Ovary (tissue), 3 donors: ENCODE measurements around the gene ENO1.

Experiments used
- CTCF ChIP-seq, 3 donors: fragments of 450-650 bp in 2 of 3; fragments of 200-600 bp in 1 of 3; IDR thresholded peaks; one replicate each; pipeline versions ENCODE4 v1.5.1 to v1.8.0; 2016 to 2022; ENCODE audit warnings: antibody characterized with exemption in 3 of 3, mild to moderate bottlenecking in 1 of 3
- EP300 ChIP-seq: sonication (generic); formaldehyde crosslinking; IDR thresholded peaks from one replicate; pipeline ENCODE4 v1.6.1; 2017; ENCODE audit warnings: antibody characterized with exemption
- POLR2A ChIP-seq: fragments of 450-650 bp; IDR thresholded peaks from one replicate; pipeline ENCODE4 v1.6.1; 2017; ENCODE audit warnings: antibody characterized with exemption, mild to moderate bottlenecking, moderate library complexity
- donor health status: DM: no; HTN: no; CAD: no.

- no peak for TF ChIP-seq CTCF (IDR thresholded peaks at IDR 0.05)
- TF ChIP-seq POLR2A, result no peak
- no peak for TF ChIP-seq EP300
These were observed 11.6 kb downstream of the ENO1 start for GRCh38 chr1:8866792-8867415.
